OCI-LY3 (cell line): ENCODE results near the gene GRAMD2B.

ENCODE experiments used
- CTCF ChIP-seq: fragments of 200-600, 300-600 bp; sonication (generic); IDR thresholded peaks from 2 replicates; pipeline ENCODE4 v1.5.1; 2014; ENCODE audit warnings: antibody characterized with exemption, low read length, low read depth
- EZH2phosphoT487 ChIP-seq: fragments of 200-600 bp; shearing (Covaris generic); IDR thresholded peaks from 2 replicates; pipeline ENCODE4 v1.6.1; 2018; ENCODE audit warnings: antibody characterized with exemption, mixed run types, low read depth

GRCh38 chr5:126508962-126509279 is 85.7 kb downstream of the GRAMD2B start:
- TF ChIP-seq CTCF, result no peak
- no peak for TF ChIP-seq EZH2phosphoT487
